A673 (cell line): ENCODE results near the gene NR1H4.

Source experiments
- CTCF ChIP-seq: fragments of 300-800, 200-600 bp; sonication (generic); conservative IDR thresholded peaks from 2 replicates; pipeline ENCODE4 v1.5.1; 2017; ENCODE audit warnings: low read depth, mild to moderate bottlenecking, antibody characterized with exemption, low read length, moderate library complexity, mixed read lengths
- EZH2 ChIP-seq: fragments of 200-600 bp; sonication (generic); IDR thresholded peaks from 2 replicates; pipeline ENCODE4 v1.6.1; 2017; ENCODE audit warnings: borderline replicate concordance, low read depth, mild to moderate bottlenecking, mixed read lengths, antibody characterized with exemption, low read length; ENCODE audit not compliant: poor library complexity, severe bottlenecking

GRCh38 chr12:100564905-100565467, 91.3 kb downstream of the NR1H4 start:
- TF ChIP-seq CTCF: no peak
- no peak for TF ChIP-seq EZH2
